IPS DF 6.9 (cell line): ENCODE data around the gene APMAP.

Experiments
- DNase-seq: peaks from one replicate; pipeline ENCODE4 v3.0.0-alpha.2; 2013; ENCODE audit warnings: low read depth, low spot score
- H3K27ac ChIP-seq: one replicate; pipeline ENCODE4 v1.5.1; 2013; ENCODE audit warnings: low read length, control low read depth
- H3K27me3 ChIP-seq: 2 replicates; pipeline ENCODE4 v1.6.1; 2013; ENCODE audit warnings: mild to moderate bottlenecking, low read length; ENCODE audit not compliant: control insufficient read depth, insufficient read depth
- H3K36me3 ChIP-seq: 2 replicates; pipeline ENCODE4 v1.6.1; 2013; ENCODE audit warnings: low read length; ENCODE audit not compliant: control insufficient read depth, insufficient read depth
- H3K4me1 ChIP-seq: 2 replicates; pipeline ENCODE4 v1.6.1; 2013; ENCODE audit warnings: low read length; ENCODE audit not compliant: control insufficient read depth, insufficient read depth
- H3K4me3 ChIP-seq: 2 replicates; pipeline ENCODE4 v1.5.1; 2013; ENCODE audit warnings: mild to moderate bottlenecking, low read length
- H3K9me3 ChIP-seq: 2 replicates; pipeline ENCODE4 v1.6.1; 2013; ENCODE audit warnings: low read length, inconsistent platforms; ENCODE audit not compliant: control insufficient read depth, insufficient read depth
- WGBS: extraction: QIAGEN DNeasy Blood & Tissue Kit; methylation state at CpG from one replicate; pipeline ENCODE4 v1.1.7; 2013; ENCODE audit warnings: mixed read lengths, missing lambda C conversion rate; ENCODE audit not compliant: insufficient read length, insufficient coverage; 5-methylcytosine and 5-hydroxymethylcytosine counted together

Gene APMAP

DNA sequence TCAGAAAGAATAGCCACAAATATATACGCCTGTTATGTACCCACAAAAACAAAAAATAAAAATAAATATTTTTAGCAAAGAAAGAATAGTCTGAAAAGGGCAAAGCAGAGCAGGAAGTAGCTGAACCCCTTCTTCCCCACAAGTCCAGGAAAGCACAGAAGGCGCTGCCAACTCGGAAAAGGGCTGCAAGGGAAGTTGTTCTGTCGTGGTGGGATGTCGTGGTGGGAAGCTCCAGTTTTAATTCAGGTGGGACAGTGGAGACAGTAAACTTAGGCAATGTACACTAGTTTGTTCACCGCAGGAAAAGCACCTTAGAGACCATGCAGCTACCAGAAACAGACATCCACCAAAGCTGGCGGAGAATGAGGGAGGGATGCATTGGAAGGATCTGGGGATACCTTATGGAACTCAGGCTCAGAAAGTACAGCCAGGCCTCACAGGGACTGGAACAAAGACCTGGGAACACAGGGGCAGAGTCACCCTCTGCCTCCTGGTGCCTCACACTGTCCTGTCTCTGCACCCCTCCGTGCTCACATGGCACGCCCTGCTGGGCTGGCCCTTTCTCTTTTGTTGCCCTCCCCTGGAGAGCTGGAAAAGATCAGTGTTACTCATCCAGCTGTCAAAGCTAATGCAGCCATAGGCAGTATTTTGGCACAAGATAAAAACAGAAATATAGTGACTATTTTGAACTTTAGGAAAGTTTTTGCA is 3.3 kb upstream of the APMAP start:
- H3K36me3 ChIP-seq = no peaks in the 10 kb centered on the region
- 0 out of 2 replicates have a peak, but pooled peaks cover 1% of the 10 kb centered on the region for H3K4me1 ChIP-seq
- H3K27me3 ChIP-seq = no peaks in the 10 kb centered on the region
- no peak overlapping the region for H3K27ac ChIP-seq
- no peaks in the 10 kb centered on the region for H3K9me3 ChIP-seq
- no peak for DNase-seq
- no peak overlapping the region for H3K4me3 ChIP-seq
- no CpG with 5 or more reads among the region's 9 CpGs for WGBS

DNA sequence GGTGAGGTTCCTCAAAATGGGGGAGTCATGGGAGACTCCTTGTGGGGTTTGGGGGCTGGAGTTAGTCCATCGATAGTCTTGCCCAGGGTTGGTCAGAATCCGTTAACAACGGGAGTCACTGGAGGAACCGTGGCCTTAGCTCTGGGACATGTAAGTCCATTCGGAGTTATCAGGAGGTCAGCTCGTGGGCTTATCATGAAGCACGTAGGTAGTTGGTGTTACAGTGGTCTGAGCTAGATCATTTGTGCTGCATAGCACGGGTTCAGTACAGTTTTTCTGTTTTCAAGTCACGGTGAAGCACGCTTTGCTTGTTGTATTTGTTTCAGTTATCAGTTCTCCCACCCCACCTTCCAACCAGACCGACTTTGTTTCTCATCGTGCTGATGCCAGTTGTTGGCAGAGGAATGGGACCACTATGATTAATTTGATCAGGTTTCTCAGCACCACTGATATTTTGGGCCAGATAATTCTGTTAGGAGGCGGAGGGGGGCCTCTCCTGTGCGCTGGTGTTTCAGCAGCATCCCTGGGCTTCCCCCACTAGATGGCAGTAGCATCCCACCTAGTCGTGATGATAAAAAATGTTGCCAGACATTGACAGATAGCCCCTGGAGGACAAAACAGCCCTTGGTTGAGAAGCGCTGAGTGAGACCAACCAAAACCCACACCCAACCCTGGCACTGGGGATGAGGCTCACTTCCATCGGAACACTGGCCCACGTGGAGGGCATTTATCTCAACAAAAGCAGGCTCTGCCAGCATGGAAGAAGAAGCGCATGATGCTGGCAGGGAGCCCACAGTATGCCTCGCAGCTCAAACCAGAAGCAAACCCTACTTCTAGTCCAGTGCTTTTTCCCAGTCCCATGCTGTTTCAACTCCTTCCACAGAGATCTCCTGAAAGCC is 2.2 kb upstream of the APMAP start:
- no peak overlapping the region for H3K4me3 ChIP-seq
- peak; percentile 58 for DNase-seq
- no CpG with 5 or more reads among the region's 20 CpGs for WGBS

DNA sequence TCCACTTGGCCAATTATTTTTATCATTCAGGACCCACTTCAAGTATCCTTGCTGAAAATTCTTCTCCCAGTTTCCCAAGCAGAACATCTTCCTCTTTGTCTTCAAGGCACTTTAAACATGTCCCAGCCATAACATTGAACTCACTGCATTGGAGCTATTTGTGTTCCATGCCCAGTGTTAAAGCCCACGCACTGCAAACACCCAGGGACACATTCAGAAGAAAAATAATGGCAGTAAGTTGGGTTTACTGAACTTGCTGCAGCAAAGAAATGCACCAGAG is 1.6 kb upstream of the APMAP start:
- H3K4me1 ChIP-seq = 0 out of 2 replicates have a peak, but pooled peaks cover 1% of the 10 kb centered on the region
- no peak for DNase-seq

More for the DNA sequence above, 2.2 kb upstream of the APMAP start:
- H3K9me3 ChIP-seq = no peaks in the 10 kb centered on the region
- H3K27me3 ChIP-seq = no peaks in the 10 kb centered on the region
- H3K36me3 ChIP-seq = no peaks in the 10 kb centered on the region
- H3K27ac ChIP-seq = no peak overlapping the region
- 0 out of 2 replicates have a peak, but pooled peaks cover 1% of the 10 kb centered on the region for H3K4me1 ChIP-seq

DNA sequence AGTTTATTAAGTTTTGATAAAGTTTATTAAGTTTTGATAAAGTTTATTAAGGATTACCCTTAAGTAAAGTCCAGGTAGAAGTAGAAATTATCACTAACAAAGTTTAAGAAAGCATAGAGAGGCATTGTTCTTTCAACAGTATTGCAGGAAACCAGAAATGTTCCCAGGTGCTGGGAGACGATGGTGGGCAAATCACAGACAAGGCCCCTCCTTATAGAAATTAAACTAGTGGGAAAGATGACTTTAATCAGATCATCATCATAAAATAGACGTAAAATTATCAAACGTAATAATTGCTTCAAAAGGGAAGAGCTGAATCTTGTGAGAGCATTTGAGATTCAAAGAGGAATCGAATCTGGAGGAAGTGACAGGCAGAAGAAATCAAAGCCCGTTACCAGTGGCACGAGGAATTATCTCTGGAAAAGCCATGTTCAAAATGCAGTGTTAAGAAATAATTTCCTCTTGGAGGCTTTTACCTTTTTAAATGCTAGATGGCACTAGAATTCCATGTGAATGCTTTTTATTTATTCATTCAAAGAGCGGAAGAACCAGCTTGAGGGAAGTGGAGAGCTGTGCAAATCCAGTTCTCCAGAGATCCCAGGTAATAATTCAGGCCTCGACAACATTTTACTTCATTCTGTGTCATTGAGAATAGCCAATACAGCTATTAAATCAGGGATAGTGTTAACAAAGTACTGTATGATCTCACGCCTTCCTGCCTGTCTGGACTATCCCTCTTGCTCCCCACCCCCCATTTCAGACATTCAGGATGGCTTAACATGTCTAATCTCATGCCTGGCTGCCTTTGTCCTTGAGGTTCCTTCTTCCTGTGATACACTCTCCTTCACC is 1.0 kb upstream of the APMAP start:
- no peak for DNase-seq
- Histone ChIP-seq H3K4me3 (no peak overlapping the region), H3K27me3 (no peaks in the 10 kb centered on the region), H3K4me1 (0 out of 2 replicates have a peak, but pooled peaks cover 1% of the 10 kb centered on the region), H3K9me3 (no peaks in the 10 kb centered on the region), H3K27ac (no peak overlapping the region), H3K36me3 (no peaks in the 10 kb centered on the region)
- no CpG with 5 or more reads among the region's 9 CpGs for WGBS

More for the DNA sequence above, 1.6 kb upstream of the APMAP start:
- Histone ChIP-seq H3K9me3 (no peaks in the 10 kb centered on the region), H3K4me3 (no peak overlapping the region), H3K27ac (no peak overlapping the region), H3K27me3 (no peaks in the 10 kb centered on the region), H3K36me3 (no peaks in the 10 kb centered on the region)
- whole genome bisulfite sequencing = no CpG with 5 or more reads among the region's 1 CpG

DNA sequence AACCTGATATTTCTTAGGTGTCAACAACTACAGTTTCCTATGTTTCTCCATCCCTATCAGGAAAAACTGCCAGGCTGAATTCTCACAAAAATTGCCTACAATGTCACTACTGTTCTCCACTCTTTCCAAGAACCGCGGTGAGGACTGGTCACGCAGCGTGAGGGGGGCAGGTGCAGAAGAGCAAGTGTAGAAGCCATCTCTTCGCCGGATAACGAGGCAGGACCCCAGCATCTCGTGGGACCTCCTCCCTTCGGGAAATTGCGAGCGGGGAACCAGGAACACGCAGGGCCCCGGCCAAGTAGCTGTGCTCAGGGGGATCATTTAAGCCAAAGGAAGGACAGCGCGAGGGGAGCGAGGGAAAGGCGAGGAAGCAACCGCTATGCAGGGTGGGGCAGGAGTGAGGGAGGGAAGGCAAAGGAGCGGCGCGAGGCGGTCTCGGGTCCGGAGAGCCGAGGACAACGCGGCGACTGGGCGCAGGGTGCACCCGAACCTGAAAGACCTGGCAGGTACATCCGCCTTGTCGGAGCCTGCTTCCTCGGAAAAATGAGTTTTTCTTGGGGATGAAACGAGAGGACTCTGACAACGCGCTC is 559 bp downstream of the APMAP start:
- no peak overlapping the region for H3K27ac ChIP-seq
- WGBS = no CpG with 5 or more reads among the region's 36 CpGs
- no peaks in the 10 kb centered on the region for H3K27me3 ChIP-seq
- H3K4me1 ChIP-seq = 0 out of 2 replicates have a peak, but pooled peaks cover 1% of the 10 kb centered on the region
- peak overlapping the region; percentile 67 for H3K4me3 ChIP-seq
- H3K36me3 ChIP-seq = no peaks in the 10 kb centered on the region
- no peak for DNase-seq
- H3K9me3 ChIP-seq = no peaks in the 10 kb centered on the region

DNA sequence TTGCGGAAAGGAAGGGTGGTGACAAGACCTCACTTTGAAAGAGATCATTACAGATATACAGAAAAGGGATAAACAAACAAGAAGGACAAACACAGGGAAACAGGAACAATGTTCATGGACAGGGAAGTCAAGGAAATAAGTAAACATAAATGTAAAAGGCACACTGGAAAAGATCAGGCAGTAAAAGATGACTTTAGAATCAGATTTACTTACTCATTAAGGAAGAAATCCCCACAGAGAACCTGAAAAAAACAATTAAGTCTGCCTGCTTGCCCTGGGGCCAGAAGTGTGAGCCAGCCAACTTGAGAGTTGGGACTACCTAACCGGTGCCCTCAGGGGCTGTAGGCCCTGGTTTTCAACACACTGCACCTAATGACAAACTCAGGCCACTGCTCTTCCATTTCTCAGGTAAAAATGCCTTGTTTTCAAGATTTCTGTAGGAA is 1.7 kb downstream of the APMAP start:
- no peak for DNase-seq
- Histone ChIP-seq H3K9me3 (no peaks in the 10 kb centered on the region), H3K36me3 (no peaks in the 10 kb centered on the region), H3K4me3 (no peak overlapping the region), H3K27me3 (no peaks in the 10 kb centered on the region), H3K27ac (no peak overlapping the region), H3K4me1 (0 out of 2 replicates have a peak, but pooled peaks cover 1% of the 10 kb centered on the region)
- WGBS = no CpG with 5 or more reads among the region's 2 CpGs

DNA sequence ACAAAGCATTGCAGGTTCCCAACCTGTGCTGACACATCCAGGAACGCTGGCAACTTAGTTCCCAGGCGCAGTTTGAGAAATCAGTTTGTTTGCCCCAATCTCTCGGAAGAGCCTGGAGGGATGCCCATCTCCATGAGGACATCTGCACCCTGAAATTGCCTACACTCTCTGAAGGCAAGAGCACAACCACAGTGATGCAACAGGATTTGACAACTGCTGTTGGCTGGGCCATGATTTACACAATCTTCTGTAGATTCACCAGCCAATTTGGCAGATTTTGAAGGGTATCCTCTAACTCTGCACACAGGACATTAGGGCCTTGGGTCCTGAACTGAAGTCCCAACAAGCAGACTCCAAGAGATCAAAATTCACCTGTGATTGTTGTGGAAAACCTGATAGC is 3.4 kb downstream of the APMAP start:
- Histone ChIP-seq H3K4me3 (no peak overlapping the region), H3K27ac (no peak overlapping the region), H3K4me1 (no peaks in the 10 kb centered on the region), H3K9me3 (no peaks in the 10 kb centered on the region), H3K27me3 (no peaks in the 10 kb centered on the region), H3K36me3 (no peaks in the 10 kb centered on the region)
- DNase-seq = no peak
- no CpG with 5 or more reads among the region's 3 CpGs for WGBS

DNA sequence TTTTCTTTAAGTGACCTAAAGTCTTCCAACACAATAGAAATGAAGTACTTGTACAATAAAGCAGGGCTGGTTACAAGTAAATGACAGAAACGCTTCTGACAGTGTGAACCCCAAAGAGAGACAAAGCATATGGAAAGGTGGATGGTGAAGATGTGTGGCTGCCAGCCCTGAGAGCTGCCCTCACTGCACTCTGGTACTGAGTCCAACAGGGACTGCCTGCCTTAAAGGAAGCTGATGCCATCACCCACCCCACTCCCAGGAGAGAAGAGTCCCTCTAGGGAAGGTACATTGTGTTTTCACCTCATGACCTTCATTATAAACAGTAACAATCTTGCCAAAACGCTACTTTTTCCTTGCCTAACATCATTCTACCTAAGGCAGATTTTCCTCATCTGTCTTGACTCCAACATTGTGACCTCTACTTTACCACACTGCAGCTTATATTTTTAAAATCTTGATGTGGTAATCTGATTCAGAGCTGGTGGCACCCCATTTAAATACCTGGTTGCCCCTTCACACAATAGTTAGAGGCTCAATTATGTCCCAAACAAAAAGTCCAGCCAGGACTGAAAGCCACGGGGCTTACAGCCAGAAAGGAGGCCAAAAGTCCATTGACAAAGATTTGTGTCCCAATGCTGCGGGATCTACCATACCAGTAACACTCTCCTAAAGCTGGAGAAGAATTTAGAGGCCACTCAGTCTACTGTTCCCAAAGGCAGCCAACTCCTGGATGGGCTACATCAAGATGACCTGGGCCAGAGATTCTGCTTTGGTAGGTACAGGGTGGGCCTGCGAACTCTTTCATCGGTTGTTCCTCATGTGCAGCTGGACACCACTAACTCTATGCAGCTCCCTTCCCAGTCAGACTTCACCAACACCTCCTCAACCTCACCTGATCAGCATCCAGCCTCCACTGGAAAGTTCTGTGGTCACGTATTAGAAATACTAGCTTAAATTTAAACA is 4.4 kb downstream of the APMAP start:
- H3K27me3 ChIP-seq = no peaks in the 10 kb centered on the region
- H3K4me1 ChIP-seq = no peaks in the 10 kb centered on the region
- DNase-seq = no peak
- WGBS = no CpG with 5 or more reads among the region's 7 CpGs
- H3K9me3 ChIP-seq = no peaks in the 10 kb centered on the region
- no peaks in the 10 kb centered on the region for H3K36me3 ChIP-seq
- no peak overlapping the region for H3K27ac ChIP-seq
- H3K4me3 ChIP-seq = no peak overlapping the region

DNA sequence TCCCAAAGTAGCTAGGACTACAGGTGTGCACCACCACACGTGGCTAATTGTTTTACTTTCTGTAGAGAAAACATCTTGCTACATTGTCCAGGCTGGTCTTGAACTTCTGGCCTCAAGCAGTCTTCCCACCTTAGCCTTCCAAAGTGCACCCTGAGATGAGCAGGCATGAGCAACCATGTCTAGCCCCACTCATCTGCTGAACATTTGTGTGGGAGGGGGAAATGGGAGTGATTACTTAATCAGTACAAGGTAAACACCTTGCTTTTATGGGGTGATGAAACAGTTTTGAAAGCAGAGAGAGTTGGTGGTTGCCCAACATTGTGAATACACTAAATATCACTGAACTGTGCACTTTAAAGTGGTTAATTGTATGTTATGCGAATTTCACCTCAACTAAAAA is 5.3 kb downstream of the APMAP start:
- Histone ChIP-seq H3K36me3 (no peaks in the 10 kb centered on the region), H3K4me3 (no peak overlapping the region), H3K4me1 (no peaks in the 10 kb centered on the region), H3K9me3 (no peaks in the 10 kb centered on the region), H3K27ac (no peak overlapping the region), H3K27me3 (no peaks in the 10 kb centered on the region)
- no CpG with 5 or more reads among the region's 2 CpGs for WGBS
- no peak for DNase-seq
